ENCODE data around the gene FOCAD.

The FOCAD gene

DNA sequence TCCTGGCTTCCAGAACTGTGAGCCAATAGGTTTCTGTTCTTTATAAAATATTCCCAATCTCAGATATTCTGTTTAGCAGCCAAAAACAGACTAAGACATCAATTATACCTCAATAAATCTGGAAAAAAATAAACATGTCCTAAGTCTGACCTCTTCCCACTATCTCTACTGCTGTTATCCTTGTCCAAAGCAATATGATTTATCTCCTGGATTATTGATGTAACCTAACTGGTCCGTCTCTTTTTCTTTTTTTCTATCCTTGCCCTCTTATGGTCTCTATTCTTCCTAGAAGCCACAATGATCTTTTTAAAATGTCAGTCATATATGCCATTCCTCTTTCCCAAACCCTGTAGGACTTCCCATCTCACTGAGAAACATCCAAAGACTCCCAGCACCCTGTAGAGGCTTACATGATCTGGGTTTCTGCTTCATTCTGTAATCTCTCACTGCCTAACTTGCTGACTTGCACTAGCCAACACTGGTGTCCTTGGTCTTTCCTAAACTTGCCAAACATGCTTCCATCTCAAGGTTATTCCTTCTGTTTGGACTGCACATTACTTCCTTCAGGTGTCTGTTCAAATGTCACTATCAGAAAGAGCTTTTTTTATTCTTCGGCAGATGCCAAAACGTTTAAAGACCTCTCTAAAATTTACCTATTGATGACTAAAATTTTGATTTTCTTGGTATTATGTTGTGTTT lies 13.1 kb downstream of the FOCAD start:
- Mint-ChIP-seq H3K27ac (no peak overlapping the region), H3K4me1 (peaks cover 18% of the 10 kb centered on the region), H3K36me3 (ENCODE audit: low read depth) (peaks cover 5% of the 10 kb centered on the region), H3K9me3 (no peaks in the 10 kb centered on the region), H3K27me3 (ENCODE audit: low read depth, poor library complexity) (no peaks in the 10 kb centered on the region), H3K4me3 (no peak overlapping the region)
- DNase-seq, result no peak
- TF ChIP-seq, protein P1, sequence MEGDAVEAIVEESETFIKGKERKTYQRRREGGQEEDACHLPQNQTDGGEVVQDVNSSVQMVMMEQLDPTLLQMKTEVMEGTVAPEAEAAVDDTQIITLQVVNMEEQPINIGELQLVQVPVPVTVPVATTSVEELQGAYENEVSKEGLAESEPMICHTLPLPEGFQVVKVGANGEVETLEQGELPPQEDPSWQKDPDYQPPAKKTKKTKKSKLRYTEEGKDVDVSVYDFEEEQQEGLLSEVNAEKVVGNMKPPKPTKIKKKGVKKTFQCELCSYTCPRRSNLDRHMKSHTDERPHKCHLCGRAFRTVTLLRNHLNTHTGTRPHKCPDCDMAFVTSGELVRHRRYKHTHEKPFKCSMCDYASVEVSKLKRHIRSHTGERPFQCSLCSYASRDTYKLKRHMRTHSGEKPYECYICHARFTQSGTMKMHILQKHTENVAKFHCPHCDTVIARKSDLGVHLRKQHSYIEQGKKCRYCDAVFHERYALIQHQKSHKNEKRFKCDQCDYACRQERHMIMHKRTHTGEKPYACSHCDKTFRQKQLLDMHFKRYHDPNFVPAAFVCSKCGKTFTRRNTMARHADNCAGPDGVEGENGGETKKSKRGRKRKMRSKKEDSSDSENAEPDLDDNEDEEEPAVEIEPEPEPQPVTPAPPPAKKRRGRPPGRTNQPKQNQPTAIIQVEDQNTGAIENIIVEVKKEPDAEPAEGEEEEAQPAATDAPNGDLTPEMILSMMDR (IDR thresholded peaks at IDR 0.05), result no peak

DNA sequence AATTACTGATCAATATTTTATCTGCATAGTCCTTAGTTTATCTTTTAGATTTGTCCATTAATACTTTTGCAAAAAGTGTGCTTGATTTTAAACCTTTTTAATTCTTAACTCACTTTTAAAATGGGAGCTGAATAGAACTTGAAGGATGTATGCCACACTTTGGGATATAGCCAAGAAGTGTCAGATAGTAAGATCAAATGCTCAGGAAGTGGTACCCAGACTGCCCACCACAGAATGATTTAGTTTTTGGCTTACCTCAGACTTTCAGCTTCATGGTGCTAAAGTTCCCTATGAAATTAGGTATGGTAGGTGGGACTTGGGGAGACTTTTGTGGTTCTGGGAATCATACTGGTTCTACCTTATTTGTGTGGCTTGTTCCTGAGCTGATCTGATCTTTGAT lies 14.7 kb downstream of the FOCAD start:
- no peaks in the 10 kb centered on the region for H3K27me3 Mint-ChIP-seq (ENCODE audit: low read depth, poor library complexity)
- peaks cover 5% of the 10 kb centered on the region for H3K36me3 Mint-ChIP-seq (ENCODE audit: low read depth)
- no peak overlapping the region for H3K4me3 Mint-ChIP-seq
- TF ChIP-seq, protein P1 (IDR thresholded peaks at IDR 0.05), result no peak
- DNase-seq, result no peak
- peaks cover 5% of the 10 kb centered on the region for H3K4me1 Mint-ChIP-seq
- H3K9me3 Mint-ChIP-seq, result no peaks in the 10 kb centered on the region
- H3K27ac Mint-ChIP-seq, result no peak overlapping the region

GRCh38 chr9:20701060-20701459 lies 17.0 kb downstream of the FOCAD start:
- DNase-seq, result no peak
- TF ChIP-seq, protein P1 (IDR thresholded peaks at IDR 0.05), result no peak
- Mint-ChIP-seq H3K4me3 (no peak overlapping the region), H3K36me3 (ENCODE audit: low read depth) (no peaks in the 10 kb centered on the region), H3K9me3 (no peaks in the 10 kb centered on the region), H3K27me3 (ENCODE audit: low read depth, poor library complexity) (no peaks in the 10 kb centered on the region), H3K27ac (peak overlapping the region; percentile 12), H3K4me1 (peaks cover 5% of the 10 kb centered on the region)

GRCh38 chr9:20702570-20702969 lies 18.5 kb downstream of the FOCAD start:
- peaks cover 11% of the 10 kb centered on the region for H3K36me3 Mint-ChIP-seq (ENCODE audit: low read depth)
- no peaks in the 10 kb centered on the region for H3K27me3 Mint-ChIP-seq (ENCODE audit: low read depth, poor library complexity)
- no peaks in the 10 kb centered on the region for H3K9me3 Mint-ChIP-seq
- H3K4me1 Mint-ChIP-seq, result no peaks in the 10 kb centered on the region
- TF ChIP-seq, protein P1 (IDR thresholded peaks at IDR 0.05), result no peak
- no peak overlapping the region for H3K4me3 Mint-ChIP-seq
- no peak for DNase-seq
- H3K27ac Mint-ChIP-seq, result no peak overlapping the region

- H3K4me1 Mint-ChIP-seq, result no peaks in the 10 kb centered on the region
Measured at GRCh38 chr9:20703146-20703545, 19.1 kb downstream of the FOCAD start.

More at GRCh38 chr9:20703146-20703545, 19.1 kb downstream of the FOCAD start:
- TF ChIP-seq, protein P1 (IDR thresholded peaks at IDR 0.05), result no peak
- Mint-ChIP-seq H3K27ac (no peak overlapping the region), H3K4me3 (no peak overlapping the region), H3K36me3 (ENCODE audit: low read depth) (peaks cover 15% of the 10 kb centered on the region), H3K9me3 (no peaks in the 10 kb centered on the region), H3K27me3 (ENCODE audit: low read depth, poor library complexity) (no peaks in the 10 kb centered on the region)
- no peak for DNase-seq

Data from nephron progenitor cell (in vitro differentiated cells).